HUES6 (cell line): Measurements from ENCODE around the gene FURIN.
"Not testable (repeated sequence)": the region's sequence is repeated elsewhere in the genome, so short reads cannot be mapped to it uniquely, and the experiment has no call there.

ENCODE experiments used
- H3K27ac ChIP-seq: 2 replicates; pipeline ENCODE4 v1.7.0; 2013; ENCODE audit warnings: low read depth, mild to moderate bottlenecking, low read length, inconsistent platforms
- H3K27me3 ChIP-seq: 2 replicates; pipeline ENCODE4 v1.6.1; 2013; ENCODE audit warnings: low read length; ENCODE audit not compliant: control insufficient read depth, insufficient read depth
- H3K36me3 ChIP-seq: 2 replicates; pipeline ENCODE4 v1.6.1; 2013; ENCODE audit warnings: low read length; ENCODE audit not compliant: control insufficient read depth, insufficient read depth
- H3K4me1 ChIP-seq: 2 replicates; pipeline ENCODE4 v1.6.1; 2013; ENCODE audit warnings: low read length; ENCODE audit not compliant: control insufficient read depth, insufficient read depth
- H3K4me3 ChIP-seq: 2 replicates; pipeline ENCODE4 v1.5.1; 2013; ENCODE audit warnings: low read depth, low read length
- H3K9ac ChIP-seq: one replicate; pipeline ENCODE4 v1.6.1; 2013; ENCODE audit warnings: mild to moderate bottlenecking, low read length
- H3K9me3 ChIP-seq: 2 replicates; pipeline ENCODE4 v1.6.1; 2013; ENCODE audit warnings: low read depth, low read length; ENCODE audit not compliant: control insufficient read depth, insufficient read depth

The FURIN gene

DNA sequence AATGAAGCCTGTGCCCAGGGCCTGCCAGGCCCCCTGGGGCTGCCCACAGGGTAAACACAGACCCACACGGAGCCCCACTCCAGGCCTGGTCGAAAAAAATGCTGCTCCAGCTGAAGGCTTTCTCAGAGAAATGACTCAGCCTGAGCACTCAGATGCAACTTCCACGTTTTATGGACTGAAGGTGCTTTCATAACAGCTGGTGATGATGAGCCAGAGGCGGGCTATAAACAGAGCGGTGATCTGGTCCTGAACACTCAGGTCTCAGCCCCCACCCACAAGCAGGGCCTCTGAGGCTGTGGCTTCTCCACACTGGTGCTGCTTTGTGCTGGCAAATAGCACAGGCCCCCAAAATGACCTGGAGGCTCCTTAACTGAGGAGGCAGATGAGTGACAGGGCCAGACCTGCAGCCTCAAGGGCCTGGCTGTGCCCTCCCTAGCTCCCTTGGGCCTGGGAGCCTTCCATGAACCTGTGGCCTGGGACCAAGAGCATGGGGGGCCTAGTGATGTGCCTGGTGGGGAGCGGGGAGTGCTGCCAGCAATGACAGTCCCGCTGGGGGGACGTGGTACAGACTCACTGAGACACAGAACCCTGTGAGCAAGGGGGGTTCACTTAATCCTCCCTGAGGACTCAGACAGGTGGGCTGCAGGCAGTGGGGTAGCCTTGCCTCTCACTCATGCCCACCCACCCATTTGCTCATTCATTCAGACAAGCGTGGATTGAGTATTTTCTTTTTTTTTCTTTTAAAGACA lies 23.0 kb upstream of the FURIN start:
- H3K27ac ChIP-seq = no peak overlapping the region
- no peak overlapping the region for H3K9ac ChIP-seq
- H3K9me3 ChIP-seq = no peaks in the 10 kb centered on the region
- H3K4me1 ChIP-seq = peaks cover 12% of the 10 kb centered on the region
- no peak overlapping the region for H3K4me3 ChIP-seq
- H3K36me3 ChIP-seq = no peaks in the 10 kb centered on the region
- no peaks in the 10 kb centered on the region for H3K27me3 ChIP-seq

DNA sequence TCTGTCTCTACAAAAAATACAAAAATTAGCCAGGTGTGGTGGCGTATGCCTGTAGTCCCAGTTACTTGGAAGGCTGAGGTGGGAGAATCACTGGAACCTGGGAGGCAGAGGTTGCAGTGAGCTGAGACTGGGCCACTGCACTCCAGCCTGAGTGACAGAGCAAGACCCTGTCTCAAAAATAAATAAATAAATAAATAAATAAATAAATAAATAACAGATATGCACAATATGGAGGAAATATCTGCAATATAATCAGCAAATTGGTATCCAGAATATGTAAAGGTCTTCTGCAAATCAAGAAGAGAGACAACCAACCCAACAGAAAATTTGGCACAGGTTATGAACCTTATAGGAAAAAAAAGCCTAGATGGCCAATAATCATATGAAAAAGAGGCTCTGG lies 19.0 kb upstream of the FURIN start:
- not testable (repeated sequence) for H3K4me3 ChIP-seq, H3K36me3 ChIP-seq, H3K9ac ChIP-seq, H3K9me3 ChIP-seq, H3K27me3 ChIP-seq, H3K4me1 ChIP-seq, H3K27ac ChIP-seq

DNA sequence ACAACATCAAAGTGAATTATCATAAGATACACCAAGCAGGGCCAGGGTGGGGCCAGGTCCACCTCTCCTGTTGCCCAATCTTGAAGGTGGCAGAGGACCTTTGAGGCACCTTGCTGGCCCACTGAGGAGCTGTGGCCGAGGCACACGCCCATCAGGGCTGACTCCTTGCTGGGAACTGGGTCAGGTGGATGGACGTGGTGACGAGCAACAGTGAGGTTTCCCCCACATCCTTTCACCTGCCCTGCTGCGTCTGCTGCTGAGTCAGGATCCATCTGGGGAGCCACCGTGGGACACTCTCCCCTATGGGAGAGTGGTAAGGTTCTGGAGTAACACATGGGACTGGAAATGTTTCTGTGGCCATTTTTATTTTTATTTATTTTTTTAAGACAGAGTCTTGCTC lies 17.3 kb upstream of the FURIN start:
- Histone ChIP-seq H3K27ac (no peak overlapping the region), H3K36me3 (no peaks in the 10 kb centered on the region), H3K9me3 (no peaks in the 10 kb centered on the region), H3K4me1 (no peaks in the 10 kb centered on the region), H3K27me3 (no peaks in the 10 kb centered on the region), H3K9ac (no peak overlapping the region), H3K4me3 (no peak overlapping the region)

DNA sequence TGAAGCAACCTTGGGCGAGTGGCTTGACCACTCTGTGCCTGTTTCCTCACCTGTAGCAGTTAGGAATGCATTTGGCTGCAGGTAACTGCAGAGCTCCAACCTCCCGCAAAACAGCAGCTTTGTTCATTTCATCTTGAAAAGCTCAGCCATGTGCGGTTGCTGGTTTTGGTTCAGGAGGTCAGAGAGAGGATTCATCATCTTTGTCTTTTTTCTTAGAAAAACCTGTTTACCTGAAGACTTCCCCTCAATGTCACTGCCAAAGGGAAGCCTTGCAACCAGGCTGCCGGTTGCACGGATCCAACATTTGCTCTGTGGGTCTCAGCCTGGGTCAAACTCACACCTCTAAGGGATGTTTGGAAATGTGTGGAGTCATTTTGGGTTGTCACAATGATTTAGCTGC lies 16.4 kb upstream of the FURIN start:
- no peaks in the 10 kb centered on the region for H3K4me1 ChIP-seq
- H3K9me3 ChIP-seq = no peaks in the 10 kb centered on the region
- no peak overlapping the region for H3K4me3 ChIP-seq
- H3K9ac ChIP-seq = no peak overlapping the region
- no peak overlapping the region for H3K27ac ChIP-seq
- no peaks in the 10 kb centered on the region for H3K36me3 ChIP-seq
- no peaks in the 10 kb centered on the region for H3K27me3 ChIP-seq

DNA sequence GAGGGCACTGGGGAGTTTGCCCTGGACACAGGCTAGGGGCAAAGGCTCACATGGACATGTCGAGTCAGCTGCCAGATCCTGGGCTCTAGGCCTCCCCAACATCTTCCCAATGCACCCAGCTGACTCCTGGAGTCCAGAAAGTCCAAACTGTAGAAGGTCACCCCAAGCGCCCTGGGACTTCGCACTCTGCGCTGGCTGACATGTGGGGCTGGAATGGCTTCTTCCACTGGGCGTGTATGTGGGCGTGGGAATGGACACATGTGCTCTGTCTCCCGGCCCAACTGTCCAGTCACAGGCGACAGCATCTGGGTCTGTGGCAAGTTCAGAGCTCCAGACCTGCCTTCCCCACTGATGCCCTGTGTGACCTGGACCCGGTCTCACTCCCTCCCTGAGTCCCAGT lies 13.2 kb upstream of the FURIN start:
- Histone ChIP-seq H3K4me1 (peaks cover 10% of the 10 kb centered on the region), H3K9ac (no peak overlapping the region), H3K9me3 (no peaks in the 10 kb centered on the region), H3K36me3 (no peaks in the 10 kb centered on the region), H3K4me3 (no peak overlapping the region), H3K27ac (no peak overlapping the region), H3K27me3 (no peaks in the 10 kb centered on the region)

DNA sequence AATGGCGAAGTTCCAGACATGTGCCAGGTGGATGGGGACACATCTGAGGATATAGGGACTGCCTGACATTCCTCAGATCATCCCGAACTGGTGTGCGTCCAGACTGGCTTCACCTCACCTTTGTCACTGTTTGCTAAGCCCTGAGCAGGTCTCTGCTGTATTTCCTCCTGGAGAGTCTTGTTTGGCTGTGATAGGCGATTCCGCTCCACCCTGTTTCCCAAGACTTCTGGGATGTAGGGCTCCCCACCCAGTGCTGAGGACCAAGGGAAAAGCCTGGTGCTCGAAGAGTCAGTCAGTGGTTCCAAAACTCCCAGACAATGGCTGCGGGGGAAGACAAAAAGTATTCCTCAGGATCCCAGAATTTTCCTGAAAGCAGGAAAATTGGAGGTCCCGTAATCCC lies 11.1 kb upstream of the FURIN start:
- no peak overlapping the region for H3K4me3 ChIP-seq
- no peaks in the 10 kb centered on the region for H3K27me3 ChIP-seq
- peaks cover 18% of the 10 kb centered on the region for H3K4me1 ChIP-seq
- H3K27ac ChIP-seq = no peak overlapping the region
- no peak overlapping the region for H3K9ac ChIP-seq
- H3K36me3 ChIP-seq = no peaks in the 10 kb centered on the region
- no peaks in the 10 kb centered on the region for H3K9me3 ChIP-seq

DNA sequence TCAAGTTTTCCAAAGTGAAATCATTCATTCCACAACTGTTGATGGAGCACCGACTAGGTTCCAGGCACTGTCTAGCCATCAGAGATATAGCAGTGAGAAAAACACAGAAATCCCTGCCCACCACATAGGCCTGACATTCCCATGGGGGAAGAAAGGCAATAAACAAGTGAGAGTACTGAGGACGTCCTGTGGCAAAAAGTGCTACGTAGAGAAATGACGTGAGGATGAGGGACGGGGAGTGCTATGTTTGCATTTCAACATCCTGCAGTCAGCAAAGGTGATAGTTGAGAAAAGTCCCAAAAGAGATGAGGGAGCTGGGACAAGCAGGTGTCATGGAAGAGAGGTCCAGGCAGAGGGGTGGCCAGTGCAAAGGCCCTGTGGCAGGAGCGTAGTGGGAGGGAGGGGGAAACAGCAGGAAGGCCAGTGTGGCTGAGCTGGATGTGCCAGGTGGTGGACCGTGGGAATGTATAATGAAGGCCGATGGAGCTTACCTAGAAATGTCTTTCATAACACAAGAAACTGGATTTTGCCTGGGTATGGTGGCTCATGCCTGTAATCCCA lies 10.4 kb upstream of the FURIN start:
- H3K4me1 ChIP-seq = peaks cover 18% of the 10 kb centered on the region
- H3K27me3 ChIP-seq = no peaks in the 10 kb centered on the region
- H3K27ac ChIP-seq = no peak overlapping the region
- H3K9me3 ChIP-seq = no peaks in the 10 kb centered on the region
- H3K4me3 ChIP-seq = no peak overlapping the region
- no peak overlapping the region for H3K9ac ChIP-seq
- H3K36me3 ChIP-seq = no peaks in the 10 kb centered on the region

DNA sequence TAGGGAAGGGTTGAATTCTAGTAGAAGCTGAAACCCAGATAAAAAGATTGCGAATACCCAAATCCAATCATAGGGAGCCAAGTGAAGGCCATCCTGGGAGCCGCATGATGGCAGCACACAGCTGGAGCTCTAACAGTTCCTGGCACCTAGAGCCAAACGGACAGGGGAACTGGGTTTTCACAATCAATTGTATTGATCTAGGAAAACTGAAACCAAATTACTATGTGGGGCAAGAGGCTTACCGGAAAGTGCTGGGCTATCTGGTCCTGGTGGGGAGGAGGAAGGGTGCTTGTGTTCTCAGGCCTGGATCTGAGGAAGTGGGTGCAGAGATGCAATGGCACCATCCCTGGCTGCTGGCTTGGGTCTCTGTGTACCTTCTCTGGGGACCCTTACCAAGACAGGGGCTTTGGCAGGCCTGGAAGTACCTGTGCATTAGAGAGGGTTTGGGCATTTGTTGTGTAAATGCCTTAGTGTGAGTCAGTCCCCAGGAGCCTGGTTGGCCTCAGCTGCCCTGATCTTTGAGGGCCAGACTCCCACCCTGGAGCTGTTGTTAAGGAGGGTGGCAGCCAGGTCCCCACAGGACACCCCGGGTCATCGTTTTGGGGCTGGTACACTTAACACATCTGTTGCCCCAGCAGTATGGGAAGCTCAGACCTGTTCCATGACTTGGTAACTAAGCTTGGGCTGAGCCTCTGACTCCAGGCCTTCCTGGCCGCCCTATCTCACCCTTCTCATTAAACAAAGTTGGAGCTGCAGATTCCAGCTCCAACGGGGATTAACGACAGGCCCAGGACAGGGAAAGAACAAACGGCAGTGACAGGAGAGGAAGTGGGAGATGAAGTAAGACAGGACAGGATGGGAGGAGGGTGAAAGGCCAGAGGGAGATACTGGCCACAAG lies 8.9 kb upstream of the FURIN start:
- peak overlapping the region; percentile 46; the same call in 1 of the 2 replicates for H3K27ac ChIP-seq
- H3K4me3 ChIP-seq = no peak overlapping the region
- no peaks in the 10 kb centered on the region for H3K9me3 ChIP-seq
- H3K27me3 ChIP-seq = no peaks in the 10 kb centered on the region
- H3K36me3 ChIP-seq = no peaks in the 10 kb centered on the region
- H3K9ac ChIP-seq = peak overlapping the region; percentile 63
- peaks cover 23% of the 10 kb centered on the region for H3K4me1 ChIP-seq

DNA sequence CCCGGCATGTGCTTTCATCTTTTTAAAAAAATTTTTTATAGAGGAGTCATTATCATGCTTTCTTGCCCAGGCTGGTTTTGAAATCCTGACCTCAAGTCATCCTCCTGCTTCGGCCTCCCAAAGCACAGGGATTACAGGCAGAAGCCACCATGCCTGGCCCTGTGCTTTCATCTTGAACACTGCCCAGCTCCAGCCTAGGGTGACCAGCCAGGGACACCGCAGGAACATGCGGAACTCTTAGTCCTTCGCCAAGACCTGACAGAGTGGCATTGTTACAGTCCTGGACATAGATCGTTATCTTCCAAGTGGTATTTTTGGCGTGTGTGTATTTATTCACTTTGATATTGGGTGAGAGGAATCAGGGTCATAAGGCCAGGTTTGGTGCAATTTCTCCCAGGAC lies 7.9 kb upstream of the FURIN start:
- H3K27ac ChIP-seq = no peak overlapping the region

DNA sequence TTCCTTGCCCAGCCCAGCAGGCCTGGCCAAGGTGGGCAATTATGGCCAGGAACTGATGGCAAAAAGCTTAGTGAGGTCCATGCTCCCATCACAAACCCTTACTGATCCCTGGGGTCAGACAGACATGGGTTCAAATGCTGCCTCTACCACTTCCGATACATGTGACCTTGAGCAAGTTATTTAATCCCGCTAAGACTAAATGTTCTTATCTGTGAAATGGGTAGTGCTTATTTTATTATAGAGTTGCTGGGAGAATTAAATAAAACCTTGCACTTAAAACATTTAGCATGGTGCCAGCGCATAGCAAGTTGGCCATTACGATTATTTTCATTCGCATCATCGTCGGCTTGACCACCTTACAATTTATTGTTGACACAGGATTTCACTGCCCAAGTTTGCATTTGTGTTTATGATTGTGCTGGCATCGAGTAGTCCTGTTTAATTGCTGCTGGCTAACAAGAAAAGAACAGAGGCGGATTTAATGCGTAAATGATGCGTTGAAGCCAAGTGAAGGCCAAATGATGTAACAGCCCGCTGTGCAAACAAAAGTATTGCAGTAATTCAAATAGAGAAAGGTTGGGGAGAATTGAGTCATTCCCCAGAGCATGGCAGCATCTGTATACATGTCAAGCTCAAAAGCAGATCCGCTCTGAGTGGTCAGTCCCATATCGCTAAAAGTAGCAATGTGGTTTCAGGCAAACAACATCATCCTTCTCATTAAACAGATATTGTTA lies 7.3 kb upstream of the FURIN start:
- Histone ChIP-seq H3K27ac (no peak overlapping the region), H3K4me3 (no peak overlapping the region)

More for the DNA sequence above, 7.9 kb upstream of the FURIN start:
- peaks cover 23% of the 10 kb centered on the region for H3K4me1 ChIP-seq
- H3K4me3 ChIP-seq = no peak overlapping the region
- H3K9me3 ChIP-seq = no peaks in the 10 kb centered on the region
- no peaks in the 10 kb centered on the region for H3K36me3 ChIP-seq
- H3K27me3 ChIP-seq = no peaks in the 10 kb centered on the region
- no peak overlapping the region for H3K9ac ChIP-seq

More for the DNA sequence above, 7.3 kb upstream of the FURIN start:
- no peaks in the 10 kb centered on the region for H3K36me3 ChIP-seq
- H3K9me3 ChIP-seq = no peaks in the 10 kb centered on the region
- peaks cover 23% of the 10 kb centered on the region for H3K4me1 ChIP-seq
- H3K27me3 ChIP-seq = no peaks in the 10 kb centered on the region
- H3K9ac ChIP-seq = no peak overlapping the region
